WTC11 (cell line): ENCODE data around the gene SMCO2. TPM values are rescaled to one million over a fixed set of nuclear protein-coding genes. Genes with fewer than 3 reads are reported as not detected.

Source experiments
- ATAC-seq: fragments of 200-7000 bp; cut with Tn5 transposase; 2 replicates; pipeline ENCODE4 v1.10.0; 2021; ENCODE audit warnings: mild to moderate bottlenecking, moderate library complexity
- CTCF ChIA-PET: fragments of 300-600 bp; sonication (Branson Sonifier 250); formaldehyde crosslinking; loops from one replicate; lab custom pipeline; 2021; ENCODE audit warnings: antibody characterized with exemption; lab: Charles Lee
- POLR2A ChIA-PET: fragments of 350-600 bp; sonication (Branson Sonifier 250); formaldehyde crosslinking; loops from one replicate; lab custom pipeline; 2021; ENCODE audit warnings: antibody characterized with exemption; lab: Charles Lee
- DNase-seq: peaks from one replicate; pipeline ENCODE4 v3.0.0; 2021; ENCODE audit warnings: low spot score
- H3K27ac Mint-ChIP-seq: 2 replicates; pipeline ENCODE4 v1.8.0; 2021; ENCODE audit warnings: mixed read lengths
- H3K27me3 Mint-ChIP-seq: 2 replicates; pipeline ENCODE4 v1.8.0; 2021; ENCODE audit warnings: low read depth, mild to moderate bottlenecking, moderate library complexity, mixed read lengths
- H3K36me3 Mint-ChIP-seq: 2 replicates; pipeline ENCODE4 v1.8.0; 2021; ENCODE audit warnings: mixed read lengths
- H3K4me1 Mint-ChIP-seq: 2 replicates; pipeline ENCODE4 v1.8.0; 2022; ENCODE audit warnings: mixed read lengths
- H3K4me3 Mint-ChIP-seq: 2 replicates; pipeline ENCODE4 v1.8.0; 2021; ENCODE audit warnings: mild to moderate bottlenecking, moderate library complexity, mixed read lengths
- H3K9me3 Mint-ChIP-seq: 2 replicates; pipeline ENCODE4 v1.8.0; 2021; ENCODE audit warnings: mixed read lengths
- ARID4B ChIP-seq: sonication (generic); formaldehyde crosslinking; IDR thresholded peaks from 2 replicates; pipeline ENCODE4 v1.8.0; 2023; ENCODE audit warnings: missing genetic modification reagents, mild to moderate bottlenecking, borderline replicate concordance
- ATF6 ChIP-seq: sonication (generic); formaldehyde crosslinking; IDR thresholded peaks from 2 replicates; pipeline ENCODE4 v1.8.1; 2023; ENCODE audit warnings: mild to moderate bottlenecking, missing genetic modification reagents
- E2F5 ChIP-seq: sonication (generic); formaldehyde crosslinking; IDR thresholded peaks from 2 replicates; pipeline ENCODE4 v1.8.1; 2022; ENCODE audit warnings: mild to moderate bottlenecking, moderate library complexity, missing genetic modification reagents
- ETV6 ChIP-seq: sonication (generic); formaldehyde crosslinking; IDR thresholded peaks from 2 replicates; pipeline ENCODE4 v1.8.1; 2022; ENCODE audit warnings: mild to moderate bottlenecking, missing genetic modification reagents
- GRHL2 ChIP-seq: fragments of 250-450 bp; sonication (Bioruptor Pico); IDR thresholded peaks from 2 replicates; pipeline ENCODE4 v1.8.0; 2022; ENCODE audit warnings: mild to moderate bottlenecking, moderate library complexity; ENCODE audit not compliant: insufficient replicate concordance, severe bottlenecking
- KAT7 ChIP-seq: sonication (generic); formaldehyde crosslinking; IDR thresholded peaks from 2 replicates; pipeline ENCODE4 v1.8.1; 2023; ENCODE audit warnings: missing genetic modification reagents, mild to moderate bottlenecking, borderline replicate concordance
- MYBL2 ChIP-seq: sonication (generic); formaldehyde crosslinking; IDR thresholded peaks from 2 replicates; pipeline ENCODE4 v1.8.1; 2023; ENCODE audit warnings: mild to moderate bottlenecking, moderate library complexity, missing genetic modification reagents
- NFATC4 ChIP-seq: fragments of 250-450 bp; sonication (Bioruptor Pico); IDR thresholded peaks from 2 replicates; pipeline ENCODE4 v1.9.0; 2021; ENCODE audit warnings: mild to moderate bottlenecking
- NFYB ChIP-seq: sonication (generic); formaldehyde crosslinking; conservative IDR thresholded peaks from 2 replicates; pipeline ENCODE4 v1.8.0; 2022; ENCODE audit warnings: low read depth, missing genetic modification reagents
- ZNF281 ChIP-seq: sonication (generic); formaldehyde crosslinking; IDR thresholded peaks from 2 replicates; pipeline ENCODE4 v1.8.0; 2023; ENCODE audit warnings: mild to moderate bottlenecking, missing genetic modification reagents
- ZNF512 ChIP-seq: sonication (generic); formaldehyde crosslinking; IDR thresholded peaks from 2 replicates; pipeline ENCODE4 v1.8.1; 2022; ENCODE audit warnings: missing genetic modification reagents, borderline replicate concordance
- total RNA-seq: library from RNA; stranded (reverse); gene quantifications from 3 replicates; pipeline ENCODE4 v1.2.3, GENCODE V29; 2021
- TF ChIP-seq, protein P1 (sequence below): sonication (generic); formaldehyde crosslinking; IDR thresholded peaks from 2 replicates; pipeline ENCODE4 v1.8.1; 2023; ENCODE audit warnings: mild to moderate bottlenecking, missing genetic modification reagents, moderate library complexity
- TF ChIP-seq, protein P2 (sequence below): sonication (generic); formaldehyde crosslinking; IDR thresholded peaks from 2 replicates; pipeline ENCODE4 v1.8.0; 2022; ENCODE audit warnings: mild to moderate bottlenecking, missing genetic modification reagents

The SMCO2 gene
- total RNA-seq, 1 experiment from 2014 or later, result 0.52 TPM

GRCh38 chr12:27462151-27462694, 15.7 kb downstream of the SMCO2 start (continued):
- no peak for TF ChIP-seq E2F5 (CRISPR knock-in tag)
- TF ChIP-seq ARID4B, result no peak
- TF ChIP-seq NFYB (CRISPR knock-in tag), result no peak
- no peak for TF ChIP-seq ZNF512 (CRISPR knock-in tag)
- no peak for TF ChIP-seq ATF6 (CRISPR knock-in tag)

GRCh38 chr12:27462851-27463250, 16.3 kb downstream of the SMCO2 start:
- H3K27me3 Mint-ChIP-seq, result no peaks in the 10 kb centered on the region; the same call in 1 of the 2 replicates
- CTCF ChIA-PET, result no interaction called here
- no peak overlapping the region for H3K27ac Mint-ChIP-seq
- no peaks in the 10 kb centered on the region for H3K36me3 Mint-ChIP-seq
- ATAC-seq (no peak), DNase-seq (no peak)
- H3K4me1 Mint-ChIP-seq, result no peaks in the 10 kb centered on the region
- POLR2A ChIA-PET, result no interaction called here
- H3K4me3 Mint-ChIP-seq, result no peak overlapping the region
- no peaks in the 10 kb centered on the region for H3K9me3 Mint-ChIP-seq
- TF ChIP-seq ATF6 (CRISPR knock-in tag), result no peak
- TF ChIP-seq NFATC4 (CRISPR knock-in tag), result no peak
- TF ChIP-seq, protein P1, sequence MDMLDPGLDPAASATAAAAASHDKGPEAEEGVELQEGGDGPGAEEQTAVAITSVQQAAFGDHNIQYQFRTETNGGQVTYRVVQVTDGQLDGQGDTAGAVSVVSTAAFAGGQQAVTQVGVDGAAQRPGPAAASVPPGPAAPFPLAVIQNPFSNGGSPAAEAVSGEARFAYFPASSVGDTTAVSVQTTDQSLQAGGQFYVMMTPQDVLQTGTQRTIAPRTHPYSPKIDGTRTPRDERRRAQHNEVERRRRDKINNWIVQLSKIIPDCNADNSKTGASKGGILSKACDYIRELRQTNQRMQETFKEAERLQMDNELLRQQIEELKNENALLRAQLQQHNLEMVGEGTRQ (CRISPR knock-in tag), result no peak
- no peak for TF ChIP-seq GRHL2 (CRISPR knock-in tag)
- TF ChIP-seq, protein P2, sequence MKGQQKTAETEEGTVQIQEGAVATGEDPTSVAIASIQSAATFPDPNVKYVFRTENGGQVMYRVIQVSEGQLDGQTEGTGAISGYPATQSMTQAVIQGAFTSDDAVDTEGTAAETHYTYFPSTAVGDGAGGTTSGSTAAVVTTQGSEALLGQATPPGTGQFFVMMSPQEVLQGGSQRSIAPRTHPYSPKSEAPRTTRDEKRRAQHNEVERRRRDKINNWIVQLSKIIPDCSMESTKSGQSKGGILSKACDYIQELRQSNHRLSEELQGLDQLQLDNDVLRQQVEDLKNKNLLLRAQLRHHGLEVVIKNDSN (CRISPR knock-in tag), result no peak
- TF ChIP-seq ETV6, result no peak
- no peak for TF ChIP-seq KAT7 (CRISPR knock-in tag)
- TF ChIP-seq ARID4B, result no peak
- TF ChIP-seq ZNF281 (CRISPR knock-in tag), result no peak
- TF ChIP-seq MYBL2 (CRISPR knock-in tag), result no peak
